Karpas-422 (cell line): ENCODE data around the gene GDF10. TPM values are rescaled to one million over a fixed set of nuclear protein-coding genes. Genes with fewer than 3 reads are reported as not detected.

ENCODE experiments used
- DNase-seq: peaks from one replicate; pipeline ENCODE4 v3.0.0-alpha.2; 2015
- H2AFZ ChIP-seq: fragments of 200-600 bp; sonication (generic); 2 replicates; pipeline ENCODE4 v1.6.1; 2014; ENCODE audit warnings: antibody characterized with exemption, low read length, mixed read lengths
- H3K27ac ChIP-seq: fragments of 200-600 bp; sonication (generic); 2 replicates; pipeline ENCODE4 v1.5.1; 2014; ENCODE audit warnings: mild to moderate bottlenecking, low read length, moderate library complexity
- H3K27me3 ChIP-seq: fragments of 200-600 bp; sonication (generic); 2 replicates; pipeline ENCODE4 v1.6.1; 2014; ENCODE audit warnings: low read length, mixed read lengths
- H3K36me3 ChIP-seq: fragments of 200-600 bp; sonication (generic); 2 replicates; pipeline ENCODE4 v1.6.1; 2014; ENCODE audit warnings: low read length, mixed read lengths; ENCODE audit not compliant: insufficient read depth
- H3K4me1 ChIP-seq: fragments of 200-600 bp; sonication (generic); 2 replicates; pipeline ENCODE4 v1.6.1; 2014; ENCODE audit warnings: mild to moderate bottlenecking, low read length, mixed read lengths
- H3K4me2 ChIP-seq: fragments of 200-600 bp; sonication (generic); 2 replicates; pipeline ENCODE4 v1.6.1; 2014; ENCODE audit warnings: low read length, low read depth, mild to moderate bottlenecking; ENCODE audit not compliant: poor library complexity, severe bottlenecking
- H3K4me3 ChIP-seq: fragments of 200-600 bp; sonication (generic); 2 replicates; pipeline ENCODE4 v1.5.1; 2014; ENCODE audit warnings: mild to moderate bottlenecking, antibody characterized with exemption, low read length, mixed read lengths
- H3K79me2 ChIP-seq: fragments of 200-600 bp; sonication (generic); 2 replicates; pipeline ENCODE4 v1.6.1; 2014; ENCODE audit warnings: mild to moderate bottlenecking, low read length, mixed read lengths
- H3K9ac ChIP-seq: fragments of 200-600 bp; sonication (generic); 2 replicates; pipeline ENCODE4 v1.6.0; 2014; ENCODE audit warnings: low read length
- H3K9me2 ChIP-seq: fragments of 200-600 bp; sonication (generic), shearing (Covaris generic); replicated peaks from 2 replicates; pipeline ENCODE4 v1.6.0; 2014; ENCODE audit warnings: mild to moderate bottlenecking, low read length, moderate library complexity; ENCODE audit not compliant: insufficient read depth
- H3K9me3 ChIP-seq: fragments of 300-700, 200-600 bp; sonication (generic); 2 replicates; pipeline ENCODE4 v1.6.1; 2014; ENCODE audit warnings: low read length, mixed read lengths
- H4K20me1 ChIP-seq: fragments of 200-600 bp; sonication (generic); 2 replicates; pipeline ENCODE4 v1.6.1; 2014; ENCODE audit warnings: mild to moderate bottlenecking, antibody characterized with exemption, low read length, low read depth; ENCODE audit not compliant: insufficient read depth
- total RNA-seq: library from RNA; depleted of rRNA; stranded (reverse); fragments of >200 nt; shearing (Covaris generic); gene quantifications from 2 replicates; pipeline ENCODE4 v1.2.3, GENCODE V29; 2014; ENCODE audit warnings: low replicate concordance

GDF10 gene
- total RNA-seq, 1 experiment from 2014 or later: not detected

DNA sequence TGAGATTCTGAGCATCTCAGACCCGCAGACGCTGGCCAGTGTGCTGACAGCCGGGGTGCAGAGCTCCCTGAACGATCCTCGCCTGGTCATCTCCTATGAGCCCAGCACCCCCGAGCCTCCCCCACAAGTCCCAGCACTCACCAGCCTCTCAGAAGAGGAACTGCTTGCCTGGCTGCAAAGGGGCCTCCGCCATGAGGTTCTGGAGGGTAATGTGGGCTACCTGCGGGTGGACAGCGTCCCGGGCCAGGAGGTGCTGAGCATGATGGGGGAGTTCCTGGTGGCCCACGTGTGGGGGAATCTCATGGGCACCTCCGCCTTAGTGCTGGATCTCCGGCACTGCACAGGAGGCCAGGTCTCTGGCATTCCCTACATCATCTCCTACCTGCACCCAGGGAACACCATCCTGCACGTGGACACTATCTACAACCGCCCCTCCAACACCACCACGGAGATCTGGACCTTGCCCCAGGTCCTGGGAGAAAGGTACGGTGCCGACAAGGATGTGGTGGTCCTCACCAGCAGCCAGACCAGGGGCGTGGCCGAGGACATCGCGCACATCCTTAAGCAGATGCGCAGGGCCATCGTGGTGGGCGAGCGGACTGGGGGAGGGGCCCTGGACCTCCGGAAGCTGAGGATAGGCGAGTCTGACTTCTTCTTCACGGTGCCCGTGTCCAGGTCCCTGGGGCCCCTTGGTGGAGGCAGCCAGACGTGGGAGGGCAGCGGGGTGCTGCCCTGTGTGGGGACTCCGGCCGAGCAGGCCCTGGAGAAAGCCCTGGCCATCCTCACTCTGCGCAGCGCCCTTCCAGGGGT, 48.9 kb downstream of the GDF10 start:
- Histone ChIP-seq H3K27ac (no peak overlapping the region), H3K4me1 (no peaks in the 10 kb centered on the region), H3K9me2 (no peaks in the 10 kb centered on the region), H3K9ac (no peak overlapping the region), H3K79me2 (no peaks in the 10 kb centered on the region), H2AFZ (no peak overlapping the region), H4K20me1 (no peaks in the 10 kb centered on the region), H3K4me2 (no peak overlapping the region), H3K36me3 (no peaks in the 10 kb centered on the region), H3K4me3 (no peak overlapping the region), H3K27me3 (no peaks in the 10 kb centered on the region), H3K9me3 (no peaks in the 10 kb centered on the region)
- no peak for DNase-seq

DNA sequence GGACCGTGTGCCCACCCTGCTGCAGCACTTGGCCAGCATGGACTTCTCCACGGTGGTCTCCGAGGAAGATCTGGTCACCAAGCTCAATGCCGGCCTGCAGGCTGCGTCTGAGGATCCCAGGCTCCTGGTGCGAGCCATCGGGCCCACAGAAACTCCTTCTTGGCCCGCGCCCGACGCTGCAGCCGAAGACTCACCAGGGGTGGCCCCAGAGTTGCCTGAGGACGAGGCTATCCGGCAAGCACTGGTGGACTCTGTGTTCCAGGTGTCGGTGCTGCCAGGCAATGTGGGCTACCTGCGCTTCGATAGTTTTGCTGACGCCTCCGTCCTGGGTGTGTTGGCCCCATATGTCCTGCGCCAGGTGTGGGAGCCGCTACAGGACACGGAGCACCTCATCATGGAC, 49.5 kb downstream of the GDF10 start:
- no peaks in the 10 kb centered on the region for H4K20me1 ChIP-seq
- no peak overlapping the region for H3K4me2 ChIP-seq
- H3K9me3 ChIP-seq: no peaks in the 10 kb centered on the region
- H3K9ac ChIP-seq: no peak overlapping the region
- no peaks in the 10 kb centered on the region for H3K9me2 ChIP-seq
- no peak for DNase-seq
- H3K79me2 ChIP-seq: no peaks in the 10 kb centered on the region
- no peaks in the 10 kb centered on the region for H3K4me1 ChIP-seq
- no peak overlapping the region for H3K4me3 ChIP-seq
- no peak overlapping the region for H2AFZ ChIP-seq
- no peaks in the 10 kb centered on the region for H3K27me3 ChIP-seq
- no peak overlapping the region for H3K27ac ChIP-seq
- H3K36me3 ChIP-seq: no peaks in the 10 kb centered on the region

DNA sequence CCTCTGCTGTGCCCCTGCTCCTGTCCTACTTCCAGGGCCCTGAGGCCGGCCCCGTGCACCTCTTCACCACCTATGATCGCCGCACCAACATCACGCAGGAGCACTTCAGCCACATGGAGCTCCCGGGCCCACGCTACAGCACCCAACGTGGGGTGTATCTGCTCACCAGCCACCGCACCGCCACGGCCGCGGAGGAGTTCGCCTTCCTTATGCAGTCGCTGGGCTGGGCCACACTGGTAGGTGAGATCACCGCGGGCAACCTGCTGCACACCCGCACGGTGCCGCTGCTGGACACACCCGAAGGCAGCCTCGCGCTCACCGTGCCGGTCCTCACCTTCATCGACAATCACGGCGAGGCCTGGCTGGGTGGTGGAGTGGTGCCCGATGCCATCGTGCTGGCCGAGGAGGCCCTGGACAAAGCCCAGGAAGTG, 50.0 kb downstream of the GDF10 start:
- no peaks in the 10 kb centered on the region for H3K79me2 ChIP-seq
- H3K4me2 ChIP-seq: no peak overlapping the region
- no peaks in the 10 kb centered on the region for H3K36me3 ChIP-seq
- no peak overlapping the region for H3K9ac ChIP-seq
- no peak overlapping the region for H3K27ac ChIP-seq
- no peak overlapping the region for H2AFZ ChIP-seq
- H3K27me3 ChIP-seq: no peaks in the 10 kb centered on the region
- no peaks in the 10 kb centered on the region for H3K9me3 ChIP-seq
- no peak for DNase-seq
- H3K9me2 ChIP-seq: no peaks in the 10 kb centered on the region
- no peaks in the 10 kb centered on the region for H4K20me1 ChIP-seq
- H3K4me1 ChIP-seq: no peaks in the 10 kb centered on the region
- no peak overlapping the region for H3K4me3 ChIP-seq

DNA sequence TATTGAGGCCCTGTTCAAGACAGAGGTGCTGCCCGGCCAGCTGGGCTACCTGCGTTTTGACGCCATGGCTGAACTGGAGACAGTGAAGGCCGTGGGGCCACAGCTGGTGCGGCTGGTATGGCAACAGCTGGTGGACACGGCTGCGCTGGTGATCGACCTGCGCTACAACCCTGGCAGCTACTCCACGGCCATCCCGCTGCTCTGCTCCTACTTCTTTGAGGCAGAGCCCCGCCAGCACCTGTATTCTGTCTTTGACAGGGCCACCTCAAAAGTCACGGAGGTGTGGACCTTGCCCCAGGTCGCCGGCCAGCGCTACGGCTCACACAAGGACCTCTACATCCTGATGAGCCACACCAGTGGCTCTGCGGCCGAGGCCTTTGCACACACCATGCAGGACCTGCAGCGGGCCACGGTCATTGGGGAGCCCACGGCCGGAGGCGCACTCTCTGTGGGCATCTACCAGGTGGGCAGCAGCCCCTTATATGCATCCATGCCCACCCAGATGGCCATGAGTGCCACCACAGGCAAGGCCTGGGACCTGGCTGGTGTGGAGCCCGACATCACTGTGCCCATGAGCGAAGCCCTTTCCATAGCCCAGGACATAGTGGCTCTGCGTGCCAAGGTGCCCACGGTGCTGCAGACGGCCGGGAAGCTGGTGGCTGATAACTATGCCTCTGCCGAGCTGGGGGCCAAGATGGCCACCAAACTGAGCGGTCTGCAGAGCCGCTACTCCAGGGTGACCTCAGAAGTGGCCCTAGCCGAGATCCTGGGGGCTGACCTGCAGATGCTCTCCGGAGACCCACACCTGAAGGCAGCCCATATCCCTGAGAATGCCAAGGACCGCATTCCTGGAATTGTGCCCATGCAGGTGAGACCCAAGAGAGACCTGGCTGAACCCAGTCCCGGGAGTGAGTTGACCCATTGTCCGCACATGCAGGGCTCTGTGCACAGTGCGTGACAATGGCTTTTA, 51.0 kb downstream of the GDF10 start:
- no peak overlapping the region for H3K9ac ChIP-seq
- no peak for DNase-seq
- H3K9me2 ChIP-seq: no peaks in the 10 kb centered on the region
- no peaks in the 10 kb centered on the region for H3K79me2 ChIP-seq
- H3K4me3 ChIP-seq: no peak overlapping the region
- no peaks in the 10 kb centered on the region for H3K36me3 ChIP-seq
- no peaks in the 10 kb centered on the region for H4K20me1 ChIP-seq
- H3K4me2 ChIP-seq: no peak overlapping the region
- H3K27ac ChIP-seq: no peak overlapping the region
- no peaks in the 10 kb centered on the region for H3K9me3 ChIP-seq
- no peaks in the 10 kb centered on the region for H3K27me3 ChIP-seq
- H3K4me1 ChIP-seq: peaks cover 4% of the 10 kb centered on the region
- no peak overlapping the region for H2AFZ ChIP-seq

DNA sequence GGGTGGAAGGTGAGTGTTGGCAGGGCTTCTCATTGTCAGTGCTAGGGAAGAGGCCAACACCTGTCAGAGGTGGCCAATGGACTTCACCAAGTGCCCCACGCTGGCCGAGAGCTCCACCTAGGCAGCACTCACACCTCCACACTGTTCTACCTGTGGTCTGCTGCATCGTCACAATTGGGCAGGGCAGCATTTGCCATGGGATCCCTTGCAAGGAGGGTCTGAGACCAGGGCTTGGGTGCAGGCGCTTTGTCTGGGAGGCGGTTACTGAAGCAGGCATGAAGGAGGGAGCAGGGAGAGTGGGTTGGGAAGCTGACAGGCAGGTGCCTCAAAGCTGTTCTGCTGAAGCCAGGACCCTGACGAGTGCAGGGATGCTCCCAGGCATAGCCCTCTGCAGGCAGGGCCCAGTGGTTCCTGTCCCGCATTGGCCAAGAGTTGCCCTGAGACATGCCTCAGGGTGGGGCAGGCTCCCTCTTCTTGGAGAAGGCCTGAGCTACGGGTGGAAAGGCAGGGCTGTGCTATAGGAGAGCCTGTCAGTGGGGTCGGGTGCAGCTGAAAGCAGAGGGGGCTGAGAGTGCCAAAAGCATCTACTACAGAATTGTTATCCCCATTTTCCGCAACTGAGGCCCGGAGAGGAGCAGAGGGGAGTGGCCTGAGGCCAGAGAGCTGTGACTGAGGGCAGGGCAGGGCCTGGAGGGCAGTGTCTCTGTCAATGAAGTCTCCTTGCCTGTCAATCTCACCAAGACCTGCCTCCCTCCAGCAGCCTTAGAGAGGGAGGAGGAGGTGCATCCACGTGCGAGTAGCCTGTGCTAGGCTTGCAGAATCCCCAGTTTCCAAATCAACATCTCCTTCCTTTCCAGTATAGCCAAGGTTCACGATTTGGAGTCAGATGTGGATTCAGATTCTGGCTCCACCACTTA, 52.2 kb downstream of the GDF10 start:
- Histone ChIP-seq H3K9me3 (no peaks in the 10 kb centered on the region), H3K79me2 (no peaks in the 10 kb centered on the region), H3K4me2 (no peak overlapping the region), H2AFZ (no peak overlapping the region), H4K20me1 (no peaks in the 10 kb centered on the region), H3K27me3 (no peaks in the 10 kb centered on the region), H3K9me2 (no peaks in the 10 kb centered on the region), H3K27ac (no peak overlapping the region), H3K4me1 (peaks cover 11% of the 10 kb centered on the region), H3K36me3 (no peaks in the 10 kb centered on the region), H3K4me3 (no peak overlapping the region), H3K9ac (no peak overlapping the region)
- DNase-seq: no peak

DNA sequence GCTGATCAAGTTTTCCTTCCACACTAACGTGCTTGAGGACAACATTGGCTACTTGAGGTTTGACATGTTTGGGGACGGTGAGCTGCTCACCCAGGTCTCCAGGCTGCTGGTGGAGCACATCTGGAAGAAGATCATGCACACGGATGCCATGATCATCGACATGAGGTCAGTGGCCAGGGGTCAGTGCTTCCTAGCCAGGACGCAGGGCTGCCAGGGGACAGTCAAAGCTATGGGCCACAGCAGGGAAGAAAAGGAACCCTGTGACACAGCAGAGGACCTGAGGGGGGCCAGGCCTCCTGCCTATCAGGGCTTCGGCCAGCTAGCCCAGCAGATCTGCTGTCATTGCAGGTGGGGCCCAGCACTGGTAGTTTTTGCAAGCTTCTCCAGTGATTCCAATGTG, 53.4 kb downstream of the GDF10 start:
- Histone ChIP-seq H3K79me2 (no peaks in the 10 kb centered on the region), H3K36me3 (no peaks in the 10 kb centered on the region), H3K27ac (no peak overlapping the region), H3K4me3 (no peak overlapping the region), H3K9me3 (no peaks in the 10 kb centered on the region), H3K4me1 (peaks cover 11% of the 10 kb centered on the region), H2AFZ (no peak overlapping the region), H3K27me3 (no peaks in the 10 kb centered on the region), H3K9ac (no peak overlapping the region), H3K4me2 (no peak overlapping the region), H3K9me2 (no peaks in the 10 kb centered on the region), H4K20me1 (no peaks in the 10 kb centered on the region)
- no peak for DNase-seq

DNA sequence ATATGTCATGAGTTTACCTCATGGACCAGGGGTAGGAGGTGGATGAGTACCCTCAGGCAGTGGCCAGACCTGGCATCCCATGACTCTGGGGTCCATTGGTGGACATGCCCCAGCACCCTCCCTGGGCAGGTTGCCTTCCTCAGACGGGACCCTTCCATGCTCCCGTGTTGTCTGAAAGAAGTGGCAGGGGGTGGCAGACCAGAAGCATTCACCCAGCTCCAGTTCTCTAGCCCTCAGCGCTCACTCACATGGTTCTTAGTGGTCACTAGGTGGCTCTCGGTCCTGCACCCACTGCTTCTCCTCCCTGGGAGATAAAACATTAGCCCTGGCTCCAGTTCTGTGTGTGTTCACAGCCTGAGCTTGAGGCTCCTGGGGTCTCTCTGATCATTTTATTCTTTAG, 54.2 kb downstream of the GDF10 start:
- Histone ChIP-seq H3K9ac (no peak overlapping the region), H3K4me2 (no peak overlapping the region), H2AFZ (no peak overlapping the region), H3K9me3 (no peaks in the 10 kb centered on the region), H3K4me1 (peaks cover 11% of the 10 kb centered on the region), H3K36me3 (no peaks in the 10 kb centered on the region), H4K20me1 (no peaks in the 10 kb centered on the region), H3K27ac (no peak overlapping the region), H3K27me3 (no peaks in the 10 kb centered on the region), H3K79me2 (no peaks in the 10 kb centered on the region), H3K4me3 (no peak overlapping the region), H3K9me2 (no peaks in the 10 kb centered on the region)
- no peak for DNase-seq
